Ishikawa (cell line): ENCODE data around the gene HS3ST3A1.

Experiments
- CEBPB ChIP-seq: IDR thresholded peaks from 2 replicates; pipeline ENCODE4 v1.6.1; 2012
- EP300 ChIP-seq: IDR thresholded peaks from 2 replicates; pipeline ENCODE4 v1.6.1; 2012; ENCODE audit warnings: borderline replicate concordance
- MAX ChIP-seq: IDR thresholded peaks from 2 replicates; pipeline ENCODE4 v1.6.1; 2012
- RAD21 ChIP-seq: IDR thresholded peaks from 2 replicates; pipeline ENCODE4 v1.6.1; 2012; ENCODE audit warnings: low read depth
- TEAD4 ChIP-seq: IDR thresholded peaks from 2 replicates; pipeline ENCODE4 v1.6.1; 2012

GRCh38 chr17:13474073-13474800, 127.5 kb downstream of the HS3ST3A1 start:
- TF ChIP-seq RAD21 (no peak), EP300 (no peak), MAX (no peak), CEBPB (no peak), TEAD4 (no peak)
